Fibroblast of skin of abdomen (primary cell): ENCODE measurements around the gene LPO. TPM values are rescaled to one million over a fixed set of nuclear protein-coding genes. Genes with fewer than 3 reads are reported as not detected.

Experiments
- DNase-seq: peaks from one replicate; pipeline ENCODE4 v3.0.0-alpha.2; 2013
- polyA plus RNA-seq, 2 experiments: library from polyadenylated mRNA; unstranded; fragments of 120-200 nt; gene quantifications; one replicate each; pipeline ENCODE4 v1.2.1, GENCODE V29; 2013; ENCODE audit not compliant: insufficient read length in 2 of 2

LPO gene
- not detected for polyA plus RNA-seq (2013, experiment 1 of 2; ENCODE audit: insufficient read length)
- 0.14 TPM for polyA plus RNA-seq (2013, experiment 2 of 2; ENCODE audit: insufficient read length)

GRCh38 chr17:58238147-58238634 is at the start of gene LPO:
TSS of gene LPO (plus strand) at chr17:58238584. CDS start at chr17:58242980, 4,396 bp downstream.
- no peak for DNase-seq

GRCh38 chr17:58189436-58190146 is 48.8 kb upstream of the LPO start:
- DNase-seq: peak; percentile 80

DNA sequence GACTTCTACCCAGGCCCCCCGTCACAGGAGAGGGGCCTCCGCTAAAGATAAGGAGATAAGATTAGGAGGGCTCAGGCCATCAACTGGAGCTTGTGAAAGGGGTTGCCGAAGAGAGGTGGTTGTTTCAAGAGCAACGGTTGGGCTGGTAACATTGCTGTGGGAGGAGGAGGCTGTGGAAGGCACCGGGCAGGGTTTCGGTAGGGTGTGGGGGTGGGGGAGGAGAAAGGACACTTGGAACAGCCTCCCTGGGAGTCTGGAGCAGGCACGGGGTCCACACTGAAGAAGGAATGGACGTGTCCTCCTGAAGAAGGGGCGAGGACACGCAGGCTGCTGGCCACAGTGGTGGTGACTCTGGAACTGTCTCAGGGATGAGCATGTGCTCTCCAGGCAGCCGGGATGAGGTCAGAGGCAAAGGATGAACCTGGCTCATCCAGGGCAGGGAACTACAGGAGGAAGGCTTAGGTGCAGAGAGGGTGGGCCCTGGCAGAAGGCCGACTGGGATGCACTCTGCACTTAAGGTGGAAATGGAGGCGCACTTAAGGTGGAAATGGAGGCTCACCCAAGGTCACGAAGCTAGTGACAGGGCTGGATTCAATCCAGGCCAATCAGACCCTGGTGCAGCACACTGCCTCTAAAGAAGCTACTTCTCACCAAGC is 47.0 kb upstream of the LPO start:
- no peak for DNase-seq

- DNase-seq: no peak
Observed at GRCh38 chr17:58192612-58193011, 45.8 kb upstream of the LPO start, which contains the start of gene EPX. TSS of gene EPX (plus strand) at chr17:58192726. CDS start at chr17:58192847, 121 bp downstream.

DNA sequence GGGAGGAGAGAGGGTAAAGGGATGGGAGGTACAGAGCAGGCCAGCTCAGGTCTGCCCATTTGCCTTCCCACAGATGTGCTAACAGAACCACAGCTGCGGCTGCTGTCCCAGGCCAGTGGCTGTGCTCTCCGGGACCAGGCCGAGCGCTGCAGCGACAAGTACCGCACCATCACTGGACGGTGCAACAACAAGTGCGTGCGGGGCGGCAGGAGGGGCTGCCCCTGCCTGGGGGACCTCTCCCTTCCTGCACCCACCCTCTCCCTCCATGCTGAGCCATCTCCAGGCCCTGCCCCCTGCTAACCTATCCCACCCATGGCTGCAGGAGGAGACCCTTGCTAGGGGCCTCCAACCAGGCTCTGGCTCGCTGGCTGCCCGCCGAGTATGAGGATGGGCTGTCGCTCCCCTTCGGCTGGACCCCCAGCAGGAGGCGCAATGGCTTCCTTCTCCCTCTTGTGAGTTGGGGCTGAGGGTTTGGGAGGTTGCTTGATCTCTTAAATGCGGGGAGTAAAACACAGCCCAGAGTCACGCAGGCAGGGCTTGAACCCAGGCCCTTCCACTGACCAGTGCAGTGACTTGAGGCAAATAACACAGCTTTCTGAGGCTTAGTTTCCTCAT is 44.6 kb upstream of the LPO start:
- no peak for DNase-seq

DNA sequence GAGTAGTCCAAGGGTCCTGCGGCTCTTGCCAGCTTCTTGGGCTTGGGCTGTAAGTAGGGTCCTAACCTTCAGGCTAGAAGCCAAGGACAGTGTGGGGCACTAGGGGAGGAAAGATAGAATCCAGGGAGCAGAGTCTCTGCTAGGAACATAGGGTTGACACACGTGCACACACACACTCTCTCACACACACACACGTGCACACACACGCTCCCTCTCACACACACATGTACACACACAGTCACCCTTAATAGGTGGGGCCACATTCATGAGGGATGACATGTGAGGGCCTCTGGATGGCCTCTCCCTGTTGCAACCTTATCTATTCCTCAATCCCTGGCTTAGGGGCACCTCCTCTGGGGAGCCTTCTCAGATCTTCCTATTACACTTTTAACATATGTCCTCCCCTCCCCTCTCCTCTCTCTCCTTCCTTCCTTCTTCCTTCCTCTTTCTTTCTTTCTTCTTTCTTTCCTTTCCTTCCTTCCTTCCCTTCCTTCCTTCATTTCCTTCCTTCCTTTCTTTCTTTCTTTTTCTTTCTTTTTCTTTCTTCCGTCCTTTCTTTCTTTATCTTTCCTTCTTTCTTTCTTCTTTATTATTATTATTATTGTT is 42.8 kb upstream of the LPO start:
- no peak for DNase-seq

- DNase-seq: no peak
Observed at GRCh38 chr17:58196610-58197009, 41.8 kb upstream of the LPO start.

DNA sequence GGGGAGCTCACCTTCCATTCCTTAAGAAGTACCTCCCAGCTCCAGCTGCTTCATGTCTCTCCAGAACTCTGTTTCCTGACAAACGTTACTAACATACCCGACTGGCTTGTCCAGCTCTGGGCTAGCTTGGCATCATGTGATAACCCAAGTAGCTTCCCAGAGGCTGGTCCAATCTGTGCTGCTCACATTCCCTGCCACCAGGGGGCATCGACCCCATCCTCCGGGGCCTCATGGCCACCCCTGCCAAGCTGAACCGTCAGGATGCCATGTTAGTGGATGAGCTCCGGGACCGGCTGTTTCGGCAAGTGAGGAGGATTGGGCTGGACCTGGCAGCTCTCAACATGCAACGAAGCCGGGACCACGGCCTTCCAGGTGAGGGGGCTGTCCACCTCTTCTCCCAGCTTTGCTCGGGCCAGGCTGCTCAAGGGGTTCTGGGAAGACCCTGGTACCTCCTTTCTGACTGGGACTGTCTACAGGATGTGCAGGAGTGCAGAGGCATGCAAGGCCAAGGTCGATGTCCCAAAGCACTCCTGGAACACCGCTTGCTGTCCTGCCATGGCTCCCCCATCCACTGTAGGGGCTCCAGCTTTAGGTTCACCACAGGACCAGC is 38.3 kb upstream of the LPO start:
- peak; percentile 36 for DNase-seq

DNA sequence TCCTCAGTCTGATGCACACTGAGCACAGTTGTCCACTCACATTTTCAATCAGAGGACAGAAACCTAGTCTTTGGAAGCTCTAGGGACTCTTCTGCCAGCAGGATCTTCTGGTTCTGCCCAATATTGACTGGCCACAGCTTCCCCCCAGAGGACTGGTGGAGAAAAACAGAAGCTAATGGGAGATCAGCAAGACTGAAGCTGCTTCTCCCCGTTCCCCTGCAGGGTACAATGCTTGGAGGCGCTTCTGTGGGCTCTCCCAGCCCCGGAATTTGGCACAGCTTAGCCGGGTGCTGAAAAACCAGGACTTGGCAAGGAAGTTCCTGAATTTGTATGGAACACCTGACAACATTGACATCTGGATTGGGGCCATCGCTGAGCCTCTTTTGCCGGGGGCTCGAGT is 35.5 kb upstream of the LPO start:
- no peak for DNase-seq

DNA sequence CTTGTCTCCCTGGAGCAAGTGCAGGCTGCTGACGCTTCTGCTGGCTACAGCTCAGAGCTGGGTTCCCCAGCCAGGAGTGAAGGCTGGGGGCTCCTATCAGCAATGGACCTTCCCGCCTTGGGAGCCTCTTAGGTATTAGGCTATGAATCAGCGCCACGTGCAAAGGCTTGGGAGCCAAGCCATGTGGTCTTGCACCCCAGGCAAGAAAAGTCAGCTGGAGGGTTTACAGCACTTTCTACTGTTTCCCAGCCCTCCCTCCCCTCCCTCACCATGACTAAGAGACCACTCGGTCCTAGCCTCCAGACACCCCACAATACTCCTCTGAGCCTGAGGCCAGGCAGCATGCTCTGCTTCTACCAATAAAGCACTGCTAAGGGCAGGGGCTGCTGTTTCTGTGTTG is 33.6 kb upstream of the LPO start:
- no peak for DNase-seq

DNA sequence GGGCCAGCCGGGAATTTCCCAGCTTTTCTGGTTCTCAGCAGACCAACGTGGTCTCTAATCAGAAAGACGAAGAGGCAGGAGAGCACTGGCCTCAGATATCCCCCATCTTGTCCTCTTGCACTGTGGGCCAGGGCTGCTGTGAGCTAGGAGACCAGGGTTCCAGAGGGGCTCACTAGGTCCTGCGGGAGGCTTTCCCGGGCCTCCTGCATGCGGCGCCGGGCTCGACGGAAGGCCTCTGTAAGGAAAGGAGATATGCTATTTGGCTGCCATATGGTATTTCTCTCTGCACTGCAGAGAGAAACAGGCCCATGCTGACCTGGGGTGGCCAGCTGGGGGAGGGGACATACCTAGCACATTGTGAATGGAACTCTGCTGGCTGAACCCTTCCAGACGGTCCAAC is 32.4 kb upstream of the LPO start:
- DNase-seq: no peak

GRCh38 chr17:58207451-58207850 is 30.9 kb upstream of the LPO start:
- no peak for DNase-seq

DNA sequence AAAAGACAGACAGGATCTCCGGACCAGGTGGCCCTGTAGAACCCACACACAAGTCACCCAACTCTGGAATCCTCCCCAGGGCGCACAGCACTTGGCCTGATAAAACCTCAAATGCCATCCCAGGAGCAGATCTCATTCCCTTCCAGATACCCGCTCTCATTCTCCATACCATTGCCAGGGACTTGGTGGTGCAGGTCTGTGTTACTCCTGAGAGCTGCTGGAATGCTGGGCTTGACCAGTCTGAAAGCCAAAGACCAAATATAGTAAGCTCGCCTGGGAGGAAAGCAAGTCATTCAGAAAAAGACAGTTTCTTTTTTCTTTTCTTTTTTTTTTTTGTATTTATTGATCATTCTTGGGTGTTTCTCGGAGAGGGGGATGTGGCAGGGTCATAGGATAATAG is 30.0 kb upstream of the LPO start:
- no peak for DNase-seq

GRCh38 chr17:58210922-58211321 is 27.5 kb upstream of the LPO start:
- no peak for DNase-seq

- DNase-seq: no peak
Observed at GRCh38 chr17:58215685-58216084, 22.7 kb upstream of the LPO start.

DNA sequence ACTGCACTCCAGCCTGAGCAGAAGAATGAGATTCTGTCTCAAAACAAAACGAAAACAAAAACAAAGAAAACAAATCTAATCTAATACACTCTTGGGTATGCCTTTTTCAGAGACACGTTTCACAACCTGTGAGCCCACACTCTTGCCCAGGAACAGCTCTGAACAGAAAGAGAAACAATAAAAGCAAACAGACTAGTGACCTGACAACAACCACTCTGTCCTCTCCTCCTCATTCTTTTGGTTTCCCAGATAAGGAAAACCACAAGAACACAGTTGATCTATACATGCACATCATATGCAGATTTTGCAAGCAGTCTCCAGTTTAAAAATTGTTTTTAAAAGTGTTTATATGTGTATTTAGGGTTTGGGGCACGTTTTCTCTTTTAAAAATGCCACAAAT is 20.6 kb upstream of the LPO start:
- DNase-seq: no peak

GRCh38 chr17:58219007-58219788 is 19.2 kb upstream of the LPO start, which contains the start of gene MKS1:
TSS of gene MKS1 (minus strand) at chr17:58219255. CDS start at chr17:58219230, 25 bp downstream.
- DNase-seq: peak; percentile 90

- no peak for DNase-seq
Observed at GRCh38 chr17:58219789-58220183, 18.6 kb upstream of the LPO start.

DNA sequence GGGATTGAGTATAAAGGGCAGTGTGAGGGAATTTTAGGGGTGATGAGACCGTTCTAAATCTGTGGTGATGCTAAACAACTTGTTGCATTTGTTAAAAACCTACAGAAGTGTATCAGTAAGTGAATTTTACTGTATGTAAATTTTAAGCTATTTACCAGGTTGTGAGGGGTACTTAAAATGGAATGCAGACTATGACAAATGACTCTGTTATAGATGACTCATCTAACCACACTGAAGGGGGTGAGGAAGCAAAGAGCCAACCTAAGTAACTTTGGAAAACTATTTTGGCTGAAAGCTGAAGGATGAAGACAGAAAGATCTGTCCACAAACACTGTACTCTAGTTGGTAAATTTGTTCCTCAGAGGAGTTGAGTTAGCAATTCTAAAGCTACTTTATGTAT is 14.1 kb upstream of the LPO start:
- DNase-seq: peak; percentile 77

GRCh38 chr17:58227733-58228132 is 10.7 kb upstream of the LPO start:
- no peak for DNase-seq

- DNase-seq: no peak
Observed at GRCh38 chr17:58228679-58229078, 9.7 kb upstream of the LPO start.

DNA sequence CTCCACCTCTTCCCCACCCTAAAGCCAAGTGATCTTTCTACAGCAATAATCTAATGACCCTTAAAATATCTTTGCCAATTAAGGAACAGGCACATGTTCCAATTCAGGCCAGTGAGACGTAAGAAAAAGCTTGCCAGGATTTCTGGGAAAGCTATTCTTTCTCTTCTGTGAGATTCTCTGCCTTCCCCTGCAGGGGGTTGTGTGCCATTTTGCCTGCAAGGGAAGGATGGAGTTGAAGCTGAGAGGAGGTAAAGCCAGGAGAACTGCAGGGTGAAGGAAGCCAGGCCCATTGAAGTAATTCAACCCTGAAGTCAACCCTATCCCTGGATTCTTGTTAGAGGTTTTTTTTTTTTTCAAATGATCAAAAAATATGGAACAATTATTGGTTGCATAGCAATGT is 9.0 kb upstream of the LPO start:
- no peak for DNase-seq
